K562 (cell line): Measurements from ENCODE around the gene SYCP3. TPM values are rescaled to one million over a fixed set of nuclear protein-coding genes. Genes with fewer than 3 reads are reported as not detected.

ENCODE experiments used
- ATAC-seq: fragments of 200-7000 bp; cut with Tn5 transposase; 3 replicates; pipeline ENCODE4 v1.9.1; 2020; ENCODE audit warnings: moderate library complexity
- BruUV-seq: library from RNA; stranded (reverse); fragments of 400-500 nt; replicated peaks from 2 replicates; lab custom pipeline; 2021; lab: Mats Ljungman, UMichigan
- CTCF ChIA-PET: fragments of 300-600 bp; formaldehyde crosslinking; extraction: SDS; loops from one replicate; lab custom pipeline; 2021; ENCODE audit warnings: low intra/inter-chr PET ratio; lab: Yijun Ruan, JAX
- POLR2A ChIA-PET: fragments of 300-600, 350-650 bp; sonication (Branson Sonifier 250); formaldehyde crosslinking; extraction: SDS; loops from one replicate; lab custom pipeline; 2021; ENCODE audit warnings: antibody characterized with exemption, inconsistent platforms; lab: Yijun Ruan, JAX
- DNase-seq, 4 experiments: peaks; one replicate each; pipeline versions ENCODE4 v3.0.0 to v3.0.0-alpha.2; 2011 to 2018; ENCODE audit warnings: low spot score in 3 of 4, mixed read lengths in 3 of 4; ENCODE audit errors: extremely low read depth in 1 of 4
- FAIRE-seq: peaks from 2 replicates; lab custom pipeline; 2011; peaks lifted over from hg19 to GRCh38; lab: Jason Lieb, UNC
- H2AFZ ChIP-seq: 2 replicates; pipeline ENCODE4 v1.6.0; 2011; ENCODE audit warnings: low read depth, low read length, control low read depth, inconsistent platforms
- H3K27ac ChIP-seq: fragments of 200-600 bp; 3 replicates; pipeline ENCODE4 v1.8.0; 2011; ENCODE audit warnings: low read depth, mild to moderate bottlenecking, control low read depth, inconsistent platforms, low read length, moderate library complexity, mixed read lengths; ENCODE audit errors: extremely low read depth
- H3K27me3 ChIP-seq, 2 experiments: fragments of 300-600 bp in 1 of 2; 2 replicates in 1 of 2; 3 replicates in 1 of 2; pipeline versions ENCODE4 v1.6.0 to v1.8.0; 2011; ENCODE audit warnings: inconsistent platforms in 2 of 2, low read length in 2 of 2, mild to moderate bottlenecking in 1 of 2, mixed read lengths in 1 of 2, moderate library complexity in 1 of 2; ENCODE audit not compliant: control insufficient read depth in 2 of 2, insufficient read depth in 2 of 2
- H3K36me3 ChIP-seq: fragments of 300-600 bp; 3 replicates; pipeline ENCODE4 v1.8.0; 2011; ENCODE audit warnings: mild to moderate bottlenecking, low read length, inconsistent platforms; ENCODE audit not compliant: control insufficient read depth, insufficient read depth
- H3K4me1 ChIP-seq, 2 experiments: fragments of 200-600 bp in 1 of 2; replicated peaks in 1 of 2; 2 replicates in 1 of 2; 3 replicates in 1 of 2; pipeline versions ENCODE4 v1.5.1 to v1.8.0; 2011; ENCODE audit warnings: inconsistent platforms in 2 of 2, low read length in 2 of 2, mild to moderate bottlenecking in 1 of 2, mixed read lengths in 1 of 2, moderate library complexity in 1 of 2; ENCODE audit not compliant: control insufficient read depth in 2 of 2, insufficient read depth in 2 of 2
- H3K4me2 ChIP-seq: 2 replicates; pipeline ENCODE4 v1.6.1; 2011; ENCODE audit warnings: low read length, control low read depth, inconsistent platforms, mixed read lengths; ENCODE audit not compliant: insufficient read depth
- H3K4me3 ChIP-seq: fragments of 200-600 bp; sonication (generic), shearing (Covaris generic); 2 replicates; pipeline ENCODE4 v1.5.1; 2016; ENCODE audit warnings: control low read depth, inconsistent platforms
- H3K79me2 ChIP-seq: fragments of 200-600 bp; 3 replicates; pipeline ENCODE4 v1.8.0; 2011; ENCODE audit warnings: low read length, inconsistent platforms; ENCODE audit not compliant: control insufficient read depth, insufficient read depth
- H3K9ac ChIP-seq, 2 experiments: 2 replicates each; pipeline versions ENCODE4 v1.6.0 to v1.6.1; 2011; ENCODE audit warnings: low read depth in 2 of 2, low read length in 2 of 2, control low read depth in 1 of 2, inconsistent platforms in 1 of 2, mild to moderate bottlenecking in 1 of 2, mixed read lengths in 1 of 2; ENCODE audit not compliant: insufficient read depth in 1 of 2
- H3K9me1 ChIP-seq: one replicate; pipeline ENCODE4 v1.6.0; 2011; ENCODE audit warnings: inconsistent platforms, mild to moderate bottlenecking, low read length, moderate library complexity; ENCODE audit not compliant: control insufficient read depth, insufficient read depth
- H3K9me3 ChIP-seq: replicated peaks from 2 replicates; pipeline ENCODE4 v1.5.1; 2011; ENCODE audit warnings: low read depth, low read length, inconsistent platforms; ENCODE audit not compliant: control insufficient read depth, insufficient read depth
- H4K20me1 ChIP-seq: replicated peaks from 2 replicates; pipeline ENCODE4 v1.6.1; 2011; ENCODE audit warnings: low read length, inconsistent platforms, mixed read lengths; ENCODE audit not compliant: control insufficient read depth, insufficient read depth
- DMBX1 ChIP-seq: fragments of 250-450 bp; sonication (Bioruptor Pico); IDR thresholded peaks from 2 replicates; pipeline ENCODE4 v1.8.0; 2022; ENCODE audit warnings: inconsistent platforms, mild to moderate bottlenecking, moderate library complexity, borderline replicate concordance
- PTTG1 ChIP-seq: fragments of 450-650 bp; IDR thresholded peaks from 2 replicates; pipeline ENCODE4 v1.6.1; 2016; ENCODE audit warnings: low read depth, mild to moderate bottlenecking, missing genetic modification characterization, missing compliant biosample characterization
- ZNF133 ChIP-seq: fragments of 250-450 bp; sonication (Bioruptor Pico); IDR thresholded peaks from 2 replicates; pipeline ENCODE4 v1.4.0; 2020; ENCODE audit warnings: mild to moderate bottlenecking
- ZNF507 ChIP-seq: conservative IDR thresholded peaks from 2 replicates; pipeline ENCODE4 v1.6.1; 2017; ENCODE audit warnings: missing genetic modification characterization, missing compliant biosample characterization
- ZNF518B ChIP-seq: fragments of 250-450 bp; sonication (Bioruptor Pico); IDR thresholded peaks from 2 replicates; pipeline ENCODE4 v1.5.0; 2021; ENCODE audit warnings: mild to moderate bottlenecking, moderate library complexity
- ZNF589 ChIP-seq: fragments of 200-800 bp; sonication (Bioruptor generic); IDR thresholded peaks from 2 replicates; pipeline ENCODE4 v1.6.1; 2016; ENCODE audit warnings: low read depth, missing genetic modification characterization, missing compliant biosample characterization
- ZNF79 ChIP-seq: fragments of 250-450 bp; sonication (Bioruptor Pico); IDR thresholded peaks from 2 replicates; pipeline ENCODE4 v1.4.0; 2020; ENCODE audit warnings: low read depth, mild to moderate bottlenecking, moderate library complexity
- WGBS: fragments of 100-300 bp; shearing (Covaris generic); methylation state at CpG from one replicate; pipeline ENCODE4 v1.1.6; 2016; ENCODE audit warnings: low coverage, mixed read lengths; ENCODE audit not compliant: insufficient coverage; ENCODE audit errors: missing lambda C conversion rate; 5-methylcytosine and 5-hydroxymethylcytosine counted together
- in situ Hi-C: fragments of 300-500 bp; cut with MboI; formaldehyde crosslinking; loops from 4 replicates; pipeline ENCODE4 v1.15.0; 2018; ENCODE audit warnings: inconsistent platforms, mixed read lengths
- intact Hi-C: fragments of 100-400 bp; cut with micrococcal nuclease; formaldehyde crosslinking; loops from 2 replicates; pipeline ENCODE4 v1.14.2; 2022
- polyA plus RNA-seq, 8 experiments: library from polyadenylated mRNA; depleted of rRNA in 4 of 8; stranded (reverse) in 5 of 8; unstranded in 3 of 8; fragments of >200 nt; fragmentation: Nextera tagmentation in 2 of 8; fragmentation: Illumina TruSeq in 1 of 8; extraction: Ambion mirVana in 2 of 8; extraction: Trizol in 1 of 8; gene quantifications; 2 replicates each; pipeline versions ENCODE4 v1.2.1 to v1.2.3, GENCODE V29; 2011 to 2014; ENCODE audit warnings: inconsistent platforms in 1 of 8, missing spikeins in 1 of 8
- total RNA-seq, 7 experiments: library from RNA; depleted of rRNA in 6 of 7; stranded (reverse); fragments of >200 nt in 6 of 7; fragmentation: Illumina TruSeq in 2 of 7; extraction: Trizol in 2 of 7; gene quantifications; 2 replicates each; pipeline versions ENCODE4 v1.2.1 to v1.2.3, GENCODE V29; 2011 to 2021; ENCODE audit warnings: low replicate concordance in 1 of 7
- TF ChIP-seq, protein P1 (sequence below): fragments of 250-450 bp; sonication (Bioruptor Pico); IDR thresholded peaks from 2 replicates; pipeline ENCODE4 v1.8.0; 2021; ENCODE audit warnings: moderate library complexity, mild to moderate bottlenecking, inconsistent platforms

The SYCP3 gene
- total and polyA plus RNA-seq, 9 of the 15 experiments (the other 6 are each of a cell fraction or from before 2014, with no cell fraction given): 0.11 to 0.25 (median 0.22) TPM; not detected in 4

GRCh38 chr12:101764051-101764792, 25.0 kb upstream of the SYCP3 start (continued):
- TF ChIP-seq PTTG1 (no peak), DMBX1 (CRISPR knock-in tag) (no peak)

- DNase-seq: no peak
- no peaks in the 10 kb centered on the region for H3K27me3 ChIP-seq
- no peak for TF ChIP-seq ZNF507 (tag)
- no peak for TF ChIP-seq ZNF518B (CRISPR knock-in tag)
- no peak for TF ChIP-seq ZNF79
- TF ChIP-seq ZNF589 (CRISPR knock-in tag): no peak
- TF ChIP-seq, protein P1, sequence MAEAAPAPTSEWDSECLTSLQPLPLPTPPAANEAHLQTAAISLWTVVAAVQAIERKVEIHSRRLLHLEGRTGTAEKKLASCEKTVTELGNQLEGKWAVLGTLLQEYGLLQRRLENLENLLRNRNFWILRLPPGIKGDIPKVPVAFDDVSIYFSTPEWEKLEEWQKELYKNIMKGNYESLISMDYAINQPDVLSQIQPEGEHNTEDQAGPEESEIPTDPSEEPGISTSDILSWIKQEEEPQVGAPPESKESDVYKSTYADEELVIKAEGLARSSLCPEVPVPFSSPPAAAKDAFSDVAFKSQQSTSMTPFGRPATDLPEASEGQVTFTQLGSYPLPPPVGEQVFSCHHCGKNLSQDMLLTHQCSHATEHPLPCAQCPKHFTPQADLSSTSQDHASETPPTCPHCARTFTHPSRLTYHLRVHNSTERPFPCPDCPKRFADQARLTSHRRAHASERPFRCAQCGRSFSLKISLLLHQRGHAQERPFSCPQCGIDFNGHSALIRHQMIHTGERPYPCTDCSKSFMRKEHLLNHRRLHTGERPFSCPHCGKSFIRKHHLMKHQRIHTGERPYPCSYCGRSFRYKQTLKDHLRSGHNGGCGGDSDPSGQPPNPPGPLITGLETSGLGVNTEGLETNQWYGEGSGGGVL (CRISPR knock-in tag): no peak
- no peak for TF ChIP-seq ZNF133 (CRISPR knock-in tag)
- intact Hi-C loops: no loop called here
- POLR2A ChIA-PET: interaction anchor here (0.9 kb wide), 1 partner anchor 16 kb away, joined by 3 read pairs; no protein-coding TSS in a partner anchor
- no peaks in the 10 kb centered on the region for H3K79me2 ChIP-seq
- no peak overlapping the region for H2AFZ ChIP-seq
- no peaks in the 10 kb centered on the region for H4K20me1 ChIP-seq
- CTCF ChIA-PET: no interaction called here
- H3K9me3 ChIP-seq: no peaks in the 10 kb centered on the region
- no TSS peak for BruUV-seq
- peaks cover 57% of the 10 kb centered on the region for H3K36me3 ChIP-seq
- H3K4me3 ChIP-seq: no peak overlapping the region
- WGBS: 58% methylated on average over 6 of the region's 6 CpGs
- no peaks in the 10 kb centered on the region for H3K4me1 ChIP-seq
- FAIRE-seq: peak; percentile 32
- peak; percentile 59 for ATAC-seq
- H3K9ac ChIP-seq: no peak overlapping the region
- no peak overlapping the region for H3K4me2 ChIP-seq
- in situ Hi-C loops: loop anchor here (5.0 kb wide), 1 partner anchor 351 kb away; no protein-coding TSS in a partner anchor
- no peaks in the 10 kb centered on the region for H3K9me1 ChIP-seq
- H3K27ac ChIP-seq: no peak overlapping the region
Measured at GRCh38 chr12:101763246-101763931, 24.1 kb upstream of the SYCP3 start.
